ENCODE measurements around the gene USP17L20.
"Not testable (repeated sequence)": the region's sequence is repeated elsewhere in the genome, so short reads cannot be mapped to it uniquely, and the experiment has no call there.

DNA sequence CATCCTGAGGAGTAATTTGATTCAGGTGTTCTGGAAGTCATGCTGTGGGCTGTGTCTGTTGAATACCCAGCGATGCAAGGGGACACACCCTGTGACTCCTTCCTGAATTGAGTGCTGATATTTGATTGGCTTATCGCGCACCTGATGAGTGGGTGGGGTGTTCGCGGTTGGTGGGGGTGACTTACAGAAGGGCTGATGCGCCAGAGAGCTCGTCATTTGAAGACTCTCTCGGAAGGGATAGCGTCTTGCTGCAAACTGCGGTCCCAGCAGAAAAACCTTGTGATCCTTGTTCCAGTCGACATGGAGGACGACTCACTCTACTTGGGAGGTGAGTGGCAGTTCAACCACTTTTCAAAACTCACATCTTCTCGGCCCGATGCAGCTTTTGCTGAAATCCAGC is 42.8 kb upstream of the USP17L20 start, which contains the start of gene USP17L11:
- TF ChIP-seq, protein P1, sequence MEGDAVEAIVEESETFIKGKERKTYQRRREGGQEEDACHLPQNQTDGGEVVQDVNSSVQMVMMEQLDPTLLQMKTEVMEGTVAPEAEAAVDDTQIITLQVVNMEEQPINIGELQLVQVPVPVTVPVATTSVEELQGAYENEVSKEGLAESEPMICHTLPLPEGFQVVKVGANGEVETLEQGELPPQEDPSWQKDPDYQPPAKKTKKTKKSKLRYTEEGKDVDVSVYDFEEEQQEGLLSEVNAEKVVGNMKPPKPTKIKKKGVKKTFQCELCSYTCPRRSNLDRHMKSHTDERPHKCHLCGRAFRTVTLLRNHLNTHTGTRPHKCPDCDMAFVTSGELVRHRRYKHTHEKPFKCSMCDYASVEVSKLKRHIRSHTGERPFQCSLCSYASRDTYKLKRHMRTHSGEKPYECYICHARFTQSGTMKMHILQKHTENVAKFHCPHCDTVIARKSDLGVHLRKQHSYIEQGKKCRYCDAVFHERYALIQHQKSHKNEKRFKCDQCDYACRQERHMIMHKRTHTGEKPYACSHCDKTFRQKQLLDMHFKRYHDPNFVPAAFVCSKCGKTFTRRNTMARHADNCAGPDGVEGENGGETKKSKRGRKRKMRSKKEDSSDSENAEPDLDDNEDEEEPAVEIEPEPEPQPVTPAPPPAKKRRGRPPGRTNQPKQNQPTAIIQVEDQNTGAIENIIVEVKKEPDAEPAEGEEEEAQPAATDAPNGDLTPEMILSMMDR (IDR thresholded peaks at IDR 0.05) = not testable (repeated sequence)
- TF ChIP-seq EP300, POLR2A (IDR thresholded peaks at IDR 0.05): not testable (repeated sequence)

Data from suprapubic skin (tissue), 3 donors.